K562 (cell line): ENCODE results near the gene ALG11. TPM values are rescaled to one million over a fixed set of nuclear protein-coding genes. Genes with fewer than 3 reads are reported as not detected.

ENCODE experiments used
- ATAC-seq: fragments of 200-7000 bp; cut with Tn5 transposase; 3 replicates; pipeline ENCODE4 v1.9.1; 2020; ENCODE audit warnings: moderate library complexity
- BruUV-seq: library from RNA; stranded (reverse); fragments of 400-500 nt; replicated peaks from 2 replicates; lab custom pipeline; 2021; lab: Mats Ljungman, UMichigan
- CTCF ChIA-PET: fragments of 300-600 bp; formaldehyde crosslinking; extraction: SDS; loops from one replicate; lab custom pipeline; 2021; ENCODE audit warnings: low intra/inter-chr PET ratio; lab: Yijun Ruan, JAX
- POLR2A ChIA-PET: fragments of 300-600, 350-650 bp; sonication (Branson Sonifier 250); formaldehyde crosslinking; extraction: SDS; loops from one replicate; lab custom pipeline; 2021; ENCODE audit warnings: antibody characterized with exemption, inconsistent platforms; lab: Yijun Ruan, JAX
- DNase-seq, 4 experiments: peaks; one replicate each; pipeline versions ENCODE4 v3.0.0 to v3.0.0-alpha.2; 2011 to 2018; ENCODE audit warnings: low spot score in 3 of 4, mixed read lengths in 3 of 4; ENCODE audit errors: extremely low read depth in 1 of 4
- FAIRE-seq: peaks from 2 replicates; lab custom pipeline; 2011; peaks lifted over from hg19 to GRCh38; lab: Jason Lieb, UNC
- H2AFZ ChIP-seq: 2 replicates; pipeline ENCODE4 v1.6.0; 2011; ENCODE audit warnings: low read depth, low read length, control low read depth, inconsistent platforms
- H3K27ac ChIP-seq: fragments of 200-600 bp; 3 replicates; pipeline ENCODE4 v1.8.0; 2011; ENCODE audit warnings: low read depth, mild to moderate bottlenecking, control low read depth, inconsistent platforms, low read length, moderate library complexity, mixed read lengths; ENCODE audit errors: extremely low read depth
- H3K27me3 ChIP-seq, 2 experiments: fragments of 300-600 bp in 1 of 2; 2 replicates in 1 of 2; 3 replicates in 1 of 2; pipeline versions ENCODE4 v1.6.0 to v1.8.0; 2011; ENCODE audit warnings: inconsistent platforms in 2 of 2, low read length in 2 of 2, mild to moderate bottlenecking in 1 of 2, mixed read lengths in 1 of 2, moderate library complexity in 1 of 2; ENCODE audit not compliant: control insufficient read depth in 2 of 2, insufficient read depth in 2 of 2
- H3K36me3 ChIP-seq: fragments of 300-600 bp; 3 replicates; pipeline ENCODE4 v1.8.0; 2011; ENCODE audit warnings: mild to moderate bottlenecking, low read length, inconsistent platforms; ENCODE audit not compliant: control insufficient read depth, insufficient read depth
- H3K4me1 ChIP-seq, 2 experiments: fragments of 200-600 bp in 1 of 2; replicated peaks in 1 of 2; 2 replicates in 1 of 2; 3 replicates in 1 of 2; pipeline versions ENCODE4 v1.5.1 to v1.8.0; 2011; ENCODE audit warnings: inconsistent platforms in 2 of 2, low read length in 2 of 2, mild to moderate bottlenecking in 1 of 2, mixed read lengths in 1 of 2, moderate library complexity in 1 of 2; ENCODE audit not compliant: control insufficient read depth in 2 of 2, insufficient read depth in 2 of 2
- H3K4me2 ChIP-seq: 2 replicates; pipeline ENCODE4 v1.6.1; 2011; ENCODE audit warnings: low read length, control low read depth, inconsistent platforms, mixed read lengths; ENCODE audit not compliant: insufficient read depth
- H3K4me3 ChIP-seq: fragments of 200-600 bp; sonication (generic), shearing (Covaris generic); 2 replicates; pipeline ENCODE4 v1.5.1; 2016; ENCODE audit warnings: control low read depth, inconsistent platforms
- H3K79me2 ChIP-seq: fragments of 200-600 bp; 3 replicates; pipeline ENCODE4 v1.8.0; 2011; ENCODE audit warnings: low read length, inconsistent platforms; ENCODE audit not compliant: control insufficient read depth, insufficient read depth
- H3K9ac ChIP-seq, 2 experiments: 2 replicates each; pipeline versions ENCODE4 v1.6.0 to v1.6.1; 2011; ENCODE audit warnings: low read depth in 2 of 2, low read length in 2 of 2, control low read depth in 1 of 2, inconsistent platforms in 1 of 2, mild to moderate bottlenecking in 1 of 2, mixed read lengths in 1 of 2; ENCODE audit not compliant: insufficient read depth in 1 of 2
- H3K9me1 ChIP-seq: one replicate; pipeline ENCODE4 v1.6.0; 2011; ENCODE audit warnings: inconsistent platforms, mild to moderate bottlenecking, low read length, moderate library complexity; ENCODE audit not compliant: control insufficient read depth, insufficient read depth
- H3K9me3 ChIP-seq: replicated peaks from 2 replicates; pipeline ENCODE4 v1.5.1; 2011; ENCODE audit warnings: low read depth, low read length, inconsistent platforms; ENCODE audit not compliant: control insufficient read depth, insufficient read depth
- H4K20me1 ChIP-seq: replicated peaks from 2 replicates; pipeline ENCODE4 v1.6.1; 2011; ENCODE audit warnings: low read length, inconsistent platforms, mixed read lengths; ENCODE audit not compliant: control insufficient read depth, insufficient read depth
- CBFB ChIP-seq: sonication (generic); formaldehyde crosslinking; IDR thresholded peaks from 2 replicates; pipeline ENCODE4 v1.4.0; 2020; ENCODE audit warnings: mild to moderate bottlenecking, missing genetic modification reagents
- DDX20 ChIP-seq: fragments of 450-650 bp; IDR thresholded peaks from 2 replicates; pipeline ENCODE4 v1.6.1; 2016; ENCODE audit warnings: missing genetic modification characterization, low read depth, mild to moderate bottlenecking, missing compliant biosample characterization, moderate library complexity
- NFIC ChIP-seq: fragments of 450-650 bp; IDR thresholded peaks from 2 replicates; pipeline ENCODE4 v1.6.1; 2017; ENCODE audit warnings: mild to moderate bottlenecking, inconsistent platforms
- RBFOX2 ChIP-seq: fragments of 200-400 bp; formaldehyde crosslinking; IDR thresholded peaks from 2 replicates; pipeline ENCODE4 v1.6.1; 2017; ENCODE audit warnings: low read depth, mild to moderate bottlenecking, low read length, moderate library complexity
- RBM25 ChIP-seq: fragments of 200-400 bp; formaldehyde crosslinking; IDR thresholded peaks from 2 replicates; pipeline ENCODE4 v1.6.1; 2018; ENCODE audit warnings: low read length, low read depth, moderate library complexity; ENCODE audit not compliant: severe bottlenecking
- SP2 ChIP-seq: IDR thresholded peaks from 2 replicates; pipeline ENCODE4 v1.6.1; 2011; ENCODE audit warnings: mild to moderate bottlenecking, low read depth, low read length, moderate library complexity; ENCODE audit not compliant: poor library complexity, severe bottlenecking; ENCODE audit errors: extremely low read depth
- ZNF121 ChIP-seq: sonication (generic); formaldehyde crosslinking; conservative IDR thresholded peaks from 2 replicates; pipeline ENCODE4 v1.8.0; 2022; ENCODE audit warnings: missing genetic modification reagents
- ZNF75A ChIP-seq: fragments of 450-650 bp; formaldehyde crosslinking; IDR thresholded peaks from 2 replicates; pipeline ENCODE4 v1.4.0; 2020; ENCODE audit warnings: mild to moderate bottlenecking
- WGBS: fragments of 100-300 bp; shearing (Covaris generic); methylation state at CpG from one replicate; pipeline ENCODE4 v1.1.6; 2016; ENCODE audit warnings: low coverage, mixed read lengths; ENCODE audit not compliant: insufficient coverage; ENCODE audit errors: missing lambda C conversion rate; 5-methylcytosine and 5-hydroxymethylcytosine counted together
- in situ Hi-C: fragments of 300-500 bp; cut with MboI; formaldehyde crosslinking; loops from 4 replicates; pipeline ENCODE4 v1.15.0; 2018; ENCODE audit warnings: inconsistent platforms, mixed read lengths
- intact Hi-C: fragments of 100-400 bp; cut with micrococcal nuclease; formaldehyde crosslinking; loops from 2 replicates; pipeline ENCODE4 v1.14.2; 2022
- polyA plus RNA-seq, 8 experiments: library from polyadenylated mRNA; depleted of rRNA in 4 of 8; stranded (reverse) in 5 of 8; unstranded in 3 of 8; fragments of >200 nt; fragmentation: Nextera tagmentation in 2 of 8; fragmentation: Illumina TruSeq in 1 of 8; extraction: Ambion mirVana in 2 of 8; extraction: Trizol in 1 of 8; gene quantifications; 2 replicates each; pipeline versions ENCODE4 v1.2.1 to v1.2.3, GENCODE V29; 2011 to 2014; ENCODE audit warnings: inconsistent platforms in 1 of 8, missing spikeins in 1 of 8
- total RNA-seq, 7 experiments: library from RNA; depleted of rRNA in 6 of 7; stranded (reverse); fragments of >200 nt in 6 of 7; fragmentation: Illumina TruSeq in 2 of 7; extraction: Trizol in 2 of 7; gene quantifications; 2 replicates each; pipeline versions ENCODE4 v1.2.1 to v1.2.3, GENCODE V29; 2011 to 2021; ENCODE audit warnings: low replicate concordance in 1 of 7

ALG11 gene
- total and polyA plus RNA-seq, 9 of the 15 experiments (the other 6 are each of a cell fraction or from before 2014, with no cell fraction given), result 7.3 to 19.2 (median 16.3) TPM

DNA sequence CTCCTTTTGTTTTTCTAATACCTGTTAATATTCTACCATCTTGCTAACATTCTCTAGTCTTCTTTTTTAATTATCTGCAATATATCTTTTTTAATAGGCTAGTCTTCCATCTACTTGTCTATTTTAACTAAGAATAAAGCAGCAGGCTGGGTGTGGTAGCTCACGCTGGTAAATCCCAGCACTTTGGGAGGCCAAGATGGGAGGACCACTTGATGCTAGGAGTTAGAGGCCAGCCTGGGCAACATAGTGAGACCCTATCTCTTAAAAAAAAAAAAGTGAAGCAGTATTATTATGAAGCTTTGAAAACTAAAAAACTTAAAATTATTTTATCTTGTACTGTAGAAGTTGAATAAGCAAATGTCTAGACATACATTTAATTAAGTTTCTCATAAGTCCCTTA, 15.6 kb downstream of the ALG11 start:
- BruUV-seq, result no TSS peak
- ATAC-seq, result no peak
- no peaks in the 10 kb centered on the region for H3K9me1 ChIP-seq
- H3K79me2 ChIP-seq, result peaks cover 20% of the 10 kb centered on the region; the same call in 2 of the 3 replicates
- no peak overlapping the region for H3K4me2 ChIP-seq
- H3K27ac ChIP-seq, result no peak overlapping the region
- TF ChIP-seq ZNF121 (CRISPR knock-in tag) (peak; percentile 79), RBM25 (peak; percentile 55), CBFB (CRISPR knock-in tag) (no peak)
- no peak overlapping the region for H3K4me3 ChIP-seq
- H3K9ac ChIP-seq, result no peak overlapping the region
- CTCF ChIA-PET, result no interaction called here
- H3K36me3 ChIP-seq, result peaks cover 52% of the 10 kb centered on the region
- 100% methylated on average over 1 of the region's 1 CpG for WGBS
- no peaks in the 10 kb centered on the region for H3K4me1 ChIP-seq
- POLR2A ChIA-PET, result no interaction called here
- H3K27me3 ChIP-seq, result no peaks in the 10 kb centered on the region
- H3K9me3 ChIP-seq, result peaks cover 7% of the 10 kb centered on the region
- intact Hi-C loops, result no loop called here
- no peak for DNase-seq
- H4K20me1 ChIP-seq, result no peaks in the 10 kb centered on the region
- no peak for FAIRE-seq
- in situ Hi-C loops, result no loop called here
- no peak overlapping the region for H2AFZ ChIP-seq

DNA sequence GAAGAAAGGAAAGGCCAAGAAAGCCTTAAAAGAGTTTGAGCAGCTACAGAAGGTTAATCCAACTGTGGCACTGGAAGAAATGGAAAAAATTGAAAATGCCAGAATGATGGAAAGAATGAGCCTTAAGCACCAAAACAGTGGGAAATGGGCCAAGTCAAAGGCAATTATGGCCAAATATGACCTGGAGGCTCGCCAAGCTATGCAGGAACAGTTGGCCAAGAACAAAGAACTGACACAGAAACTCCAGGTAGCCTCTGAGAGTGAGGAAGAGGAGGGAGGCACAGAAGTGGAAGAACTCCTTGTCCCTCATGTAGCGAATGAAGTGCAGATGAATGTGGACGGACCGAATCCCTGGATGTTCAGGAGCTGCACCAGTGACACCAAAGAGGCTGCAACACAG, 17.4 kb downstream of the ALG11 start:
- no peak overlapping the region for H3K4me2 ChIP-seq
- peaks cover 20% of the 10 kb centered on the region; the same call in 2 of the 3 replicates for H3K79me2 ChIP-seq
- no peaks in the 10 kb centered on the region for H3K27me3 ChIP-seq
- no peak for TF ChIP-seq RBFOX2
- no peak for TF ChIP-seq SP2
- no peak for TF ChIP-seq DDX20 (tag)
- TF ChIP-seq NFIC, result peak; percentile 24; the same call in 1 of the 2 replicates
- peak; percentile 67; the same call in 1 of the 2 replicates for TF ChIP-seq ZNF75A (CRISPR knock-in tag)
- no peak for ATAC-seq
- no peak overlapping the region for H3K4me3 ChIP-seq
- no peaks in the 10 kb centered on the region for H4K20me1 ChIP-seq
- no peaks in the 10 kb centered on the region; a peak in 1 of 5 replicates for H3K4me1 ChIP-seq
- H3K9me3 ChIP-seq, result peaks cover 7% of the 10 kb centered on the region
- WGBS, result 88% methylated on average over 1 of the region's 4 CpGs
- TSS peak; percentile 11 for BruUV-seq
- ChIA-PET POLR2A (no interaction called here), CTCF (no interaction called here)
- H3K36me3 ChIP-seq, result peaks cover 40% of the 10 kb centered on the region; the same call in 2 of the 3 replicates
- H3K9ac ChIP-seq, result no peak overlapping the region
- intact Hi-C loops, result no loop called here
- in situ Hi-C loops, result no loop called here
- no peak for FAIRE-seq
- no peak for DNase-seq
- no peak overlapping the region for H3K27ac ChIP-seq
- no peak overlapping the region for H2AFZ ChIP-seq
- H3K9me1 ChIP-seq, result no peaks in the 10 kb centered on the region
